ENCODE data around the gene EIF2B5.
"Not testable (repeated sequence)": the region's sequence is repeated elsewhere in the genome, so short reads cannot be mapped to it uniquely, and the experiment has no call there.

Gene EIF2B5

DNA sequence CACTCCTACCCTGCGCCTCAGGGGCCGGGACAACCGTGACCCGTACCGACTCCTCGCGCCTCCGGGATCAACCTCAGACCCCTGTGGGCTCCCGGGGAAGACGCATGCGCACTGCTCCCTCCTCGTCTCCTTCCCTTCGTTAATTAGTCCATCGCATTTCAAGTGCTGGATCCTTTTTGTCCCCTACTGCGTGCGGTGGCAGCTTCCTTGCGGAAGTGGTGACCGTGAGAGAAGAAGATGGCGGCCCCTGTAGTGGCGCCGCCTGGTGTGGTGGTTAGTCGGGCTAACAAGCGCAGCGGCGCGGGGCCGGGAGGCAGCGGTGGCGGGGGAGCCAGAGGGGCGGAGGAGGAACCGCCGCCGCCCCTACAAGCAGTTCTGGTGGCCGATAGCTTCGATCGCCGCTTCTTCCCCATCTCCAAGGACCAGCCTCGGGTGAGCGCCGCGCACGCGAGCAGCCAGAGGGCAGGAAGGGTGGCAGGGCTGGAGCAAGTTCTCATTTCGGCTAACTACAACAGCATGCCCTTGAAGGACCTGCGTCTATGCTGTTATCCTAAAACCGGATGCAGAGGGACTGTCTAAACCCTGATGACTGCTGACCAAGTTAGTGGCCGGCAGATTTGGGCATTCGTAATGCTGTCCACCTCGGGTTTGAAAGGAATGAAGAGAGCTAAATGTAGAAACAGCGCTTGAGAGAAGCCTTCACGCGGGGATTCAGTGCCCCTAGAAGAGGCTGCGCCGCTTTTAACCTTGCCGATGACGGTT is at the start of gene EIF2B5:
Gene EIF2B5, plus strand, starts transcription at position 210 of the 762 bp plus-strand sequence. Its CDS starts 28 bp downstream, at position 238.
- DNase-seq = peak; percentile 75 to 91

DNA sequence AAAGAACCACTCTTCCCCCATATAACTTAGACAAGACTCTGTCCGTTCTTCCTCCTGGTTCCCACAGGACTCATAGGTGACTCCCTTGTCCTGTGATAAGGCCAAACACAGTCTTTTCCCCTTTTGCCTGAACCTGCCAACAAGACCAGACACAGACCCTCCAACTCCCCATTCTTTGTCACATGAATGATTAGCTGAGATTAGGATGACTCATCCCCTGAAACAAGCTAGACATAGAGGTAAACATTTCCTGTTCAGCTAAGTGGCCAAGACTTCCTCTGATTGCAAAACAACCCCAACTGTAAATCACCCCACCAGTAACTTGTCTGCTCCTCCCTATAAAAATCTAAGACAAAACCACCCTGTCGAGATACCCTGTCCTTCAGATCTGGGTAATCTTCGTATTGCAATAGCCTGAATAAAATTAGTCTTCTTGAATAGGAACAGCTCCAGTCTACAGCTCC is 49.7 kb upstream of the EIF2B5 start:
- peak in 1 of 2 donors; percentile 85 for DNase-seq

DNA sequence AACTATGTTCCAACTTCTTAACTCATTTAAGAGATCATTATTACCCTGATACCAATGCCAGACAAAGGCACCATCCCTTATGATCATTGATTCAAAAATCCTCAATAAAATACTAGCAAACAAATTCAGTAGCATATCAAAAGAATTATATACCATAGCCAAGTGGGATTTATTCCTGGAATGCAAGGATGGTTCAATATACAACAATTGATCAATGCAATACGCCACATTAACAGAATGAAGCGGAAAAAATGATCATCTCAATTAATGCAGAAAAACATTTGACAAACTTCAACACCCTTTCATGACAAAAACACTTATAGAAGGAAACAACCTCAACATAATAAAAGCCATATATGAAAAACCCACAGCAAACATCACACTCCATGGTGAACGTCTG is 43.0 kb upstream of the EIF2B5 start:
- DNase-seq = no peak

DNA sequence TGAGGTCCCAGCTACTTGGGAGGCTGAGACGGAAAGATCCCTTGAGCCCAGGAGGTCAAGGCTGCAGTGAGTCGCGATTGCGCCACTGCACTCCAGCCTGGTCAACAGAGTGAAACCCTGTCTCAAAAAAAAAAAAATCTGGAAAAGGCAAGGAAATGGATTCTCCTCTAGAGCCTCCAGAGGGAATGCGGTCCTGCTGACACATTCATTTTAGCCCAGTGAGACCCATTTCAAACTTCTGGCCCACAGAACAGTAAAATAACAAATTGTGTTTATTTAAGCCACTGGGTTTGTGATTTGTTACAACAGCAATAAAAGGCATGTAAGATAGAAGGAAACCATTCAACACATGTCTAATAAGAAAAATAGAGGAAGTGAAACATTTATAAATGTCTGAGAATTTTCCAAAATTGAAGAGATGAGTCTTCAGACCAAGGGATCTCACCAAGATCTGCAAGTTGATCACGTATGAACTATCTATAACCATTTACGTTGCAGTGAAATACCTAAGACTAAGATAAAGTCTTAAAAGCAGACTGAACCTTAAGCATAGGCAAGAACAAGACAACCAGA is 38.3 kb upstream of the EIF2B5 start, which contains the start of gene HTR3E:
Gene HTR3E, plus strand, starts transcription at position 254 of the 573 bp plus-strand sequence. CDS start 466 bp downstream, outside the sequence.
- DNase-seq = no peak

DNA sequence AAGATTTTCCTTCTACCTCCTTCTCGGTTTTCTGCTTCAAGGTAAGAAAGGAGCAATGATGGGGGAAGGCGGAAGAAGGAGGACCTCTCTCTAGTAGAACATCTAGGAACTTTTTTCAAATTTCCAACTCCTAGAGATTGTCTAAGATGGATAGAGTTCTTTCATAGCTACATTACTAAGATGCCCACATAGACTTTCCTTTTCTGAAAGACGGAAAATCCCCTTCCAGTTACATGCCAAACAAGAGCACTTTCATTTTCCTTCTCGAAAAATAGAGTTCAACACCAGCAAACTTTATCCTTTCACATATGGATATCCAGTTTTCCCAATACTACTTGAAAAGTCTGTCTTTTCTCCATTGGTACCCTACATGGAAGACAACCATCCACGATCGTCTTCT is 37.6 kb upstream of the EIF2B5 start:
- DNase-seq = no peak

DNA sequence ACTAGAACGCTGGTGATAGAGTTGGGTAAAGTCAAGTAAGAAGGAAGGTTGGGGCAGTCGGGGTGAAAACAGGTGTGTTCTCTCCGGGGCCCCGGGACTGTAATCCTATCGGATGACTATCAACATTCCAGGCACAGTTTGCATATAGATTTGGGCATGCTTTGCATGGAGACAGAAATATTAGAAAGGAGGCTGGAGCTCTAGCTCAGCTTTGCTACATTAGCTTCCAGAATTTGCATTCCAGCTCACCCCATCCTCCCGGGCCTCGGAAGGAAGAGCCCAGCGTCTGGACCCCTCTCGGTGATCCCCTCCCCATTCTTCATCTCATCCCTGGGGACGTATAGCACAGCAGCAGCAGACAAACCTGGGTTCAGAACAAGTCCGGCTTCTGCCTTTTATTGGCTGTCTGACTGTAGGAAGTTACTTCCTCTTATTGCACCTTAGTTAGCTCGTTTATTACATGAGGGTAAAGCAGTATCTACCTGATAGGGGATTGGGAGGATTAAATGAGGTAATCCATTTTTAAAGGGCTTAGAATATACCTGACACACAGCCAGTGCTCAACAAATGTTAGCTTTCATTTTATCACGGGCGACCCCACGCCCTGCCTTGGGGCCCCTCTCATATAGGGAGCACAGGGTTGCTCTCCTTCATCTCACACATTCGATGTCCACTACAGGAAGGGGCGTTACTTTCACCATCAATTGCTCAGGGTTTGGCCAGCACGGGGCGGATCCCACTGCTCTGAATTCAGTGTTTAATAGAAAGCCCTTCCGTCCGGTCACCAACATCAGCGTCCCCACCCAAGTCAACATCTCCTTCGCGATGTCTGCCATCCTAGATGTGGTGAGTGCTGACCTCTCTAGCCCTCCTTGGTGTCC is 35.1 kb upstream of the EIF2B5 start:
- DNase-seq = no peak

DNA sequence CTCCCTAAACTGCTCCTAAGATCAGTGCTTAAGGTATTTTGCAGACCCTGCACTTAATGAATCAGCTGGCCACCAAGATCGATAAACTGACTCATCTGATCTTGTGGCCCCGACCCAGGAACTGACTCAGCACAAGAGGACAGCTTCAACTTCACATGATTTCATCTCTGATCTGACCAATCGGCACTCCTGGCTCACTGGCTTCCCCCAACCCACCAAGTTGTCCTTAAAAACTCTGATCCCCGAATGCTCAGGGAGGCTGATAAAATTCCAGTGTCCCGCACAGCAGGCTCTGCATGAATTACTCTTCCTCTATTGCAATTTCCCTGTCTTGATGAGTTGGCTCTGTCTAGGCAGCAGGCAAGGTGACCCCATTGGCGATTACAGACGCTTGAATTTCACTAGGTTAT is 24.8 kb upstream of the EIF2B5 start:
- DNase-seq = no peak

DNA sequence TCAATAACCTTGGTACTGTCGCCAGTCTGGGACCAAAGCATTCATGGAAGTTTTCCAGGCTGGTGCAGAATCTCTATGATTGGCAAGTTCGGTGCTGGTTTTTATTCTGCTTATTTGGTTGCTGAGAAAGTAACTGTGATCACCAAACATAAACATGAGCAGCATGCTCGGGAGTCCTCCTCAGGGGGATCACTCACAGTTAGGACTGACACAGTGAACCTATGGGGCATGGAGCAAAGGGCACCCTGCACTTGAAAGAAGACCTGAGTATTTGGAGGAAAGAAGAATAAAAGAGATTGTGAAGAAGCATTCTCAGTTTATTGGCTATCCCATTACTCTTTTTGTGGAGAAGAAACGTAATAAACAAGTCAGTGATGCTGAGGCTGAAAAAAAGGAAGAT is 19.1 kb upstream of the EIF2B5 start:
- no peak for DNase-seq

DNA sequence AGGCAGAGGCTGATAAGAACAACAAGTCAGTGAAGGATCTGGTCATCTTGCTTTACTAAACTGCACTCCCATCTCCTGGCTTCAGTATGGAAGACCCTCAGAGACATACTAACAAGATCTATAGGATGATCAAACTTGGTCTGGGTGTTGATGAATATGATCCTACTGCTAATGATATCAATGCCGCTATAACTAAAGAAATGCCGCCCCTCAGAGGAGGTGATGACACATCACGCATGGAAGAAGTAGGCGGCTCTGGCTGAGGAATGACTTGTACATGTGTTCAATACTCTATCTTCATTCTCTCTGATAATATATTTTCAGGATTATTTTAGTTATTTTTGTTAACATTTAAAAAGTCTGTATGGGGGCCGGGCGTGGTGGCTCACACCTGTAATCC is 17.5 kb upstream of the EIF2B5 start:
- DNase-seq = no peak

DNA sequence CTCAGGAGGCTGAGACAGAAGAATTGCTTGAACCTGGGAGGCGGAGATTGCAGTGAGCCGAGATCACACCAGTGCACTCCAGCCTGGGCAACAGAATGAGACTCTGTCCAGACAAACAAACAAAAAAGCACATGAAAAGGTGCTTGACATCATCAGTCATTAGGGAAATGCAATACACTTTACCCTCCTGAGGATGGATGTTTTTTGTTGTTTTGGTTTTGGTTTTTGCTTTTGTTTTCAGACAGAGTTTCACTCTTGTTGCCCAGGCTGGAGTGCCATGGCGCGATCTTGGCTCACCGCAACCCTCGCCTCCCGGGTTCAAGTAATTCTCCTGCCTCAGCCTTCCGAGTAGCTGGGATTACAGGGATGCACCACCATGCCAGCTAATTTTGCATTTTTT is 14.1 kb upstream of the EIF2B5 start:
- not testable (repeated sequence) for DNase-seq

DNA sequence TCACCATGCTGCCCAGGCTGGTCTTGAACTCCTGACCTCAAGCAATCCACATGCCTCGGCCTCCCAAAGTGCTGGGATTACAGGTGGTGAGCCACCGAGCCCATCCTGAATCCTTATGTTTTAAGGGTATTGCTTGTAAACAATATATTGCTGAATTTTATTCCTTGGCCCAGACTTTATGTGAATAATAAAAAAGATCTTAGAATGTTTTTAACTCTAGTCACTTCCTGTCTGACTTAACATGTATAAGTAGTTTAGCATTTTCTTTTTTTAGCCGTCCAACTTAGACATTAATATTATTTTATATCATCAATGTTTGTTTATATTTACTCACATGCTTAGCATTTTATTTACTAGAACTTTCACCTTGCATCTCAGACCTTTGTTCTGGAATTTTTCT is 9.2 kb upstream of the EIF2B5 start:
- DNase-seq = no peak

DNA sequence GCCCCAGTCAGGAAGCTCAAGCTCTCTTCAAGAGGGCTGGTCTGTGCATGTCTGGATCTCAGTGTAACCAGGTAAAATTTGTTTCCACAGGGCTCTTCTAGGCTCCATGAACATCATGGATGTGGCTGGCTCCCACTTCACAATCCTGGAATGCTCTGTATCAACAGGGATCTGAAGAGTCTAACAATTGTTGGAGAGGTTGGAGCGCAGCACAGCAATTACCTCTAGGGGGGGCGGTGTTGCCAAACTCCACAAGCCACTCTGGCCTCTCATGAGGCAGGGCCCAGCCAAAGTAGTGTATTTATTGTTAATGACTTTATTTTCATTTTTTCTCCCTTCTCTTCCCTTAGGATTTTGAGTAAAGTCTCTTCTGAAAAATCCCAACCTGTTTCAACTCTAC is 6.1 kb upstream of the EIF2B5 start:
- DNase-seq = no peak

DNA sequence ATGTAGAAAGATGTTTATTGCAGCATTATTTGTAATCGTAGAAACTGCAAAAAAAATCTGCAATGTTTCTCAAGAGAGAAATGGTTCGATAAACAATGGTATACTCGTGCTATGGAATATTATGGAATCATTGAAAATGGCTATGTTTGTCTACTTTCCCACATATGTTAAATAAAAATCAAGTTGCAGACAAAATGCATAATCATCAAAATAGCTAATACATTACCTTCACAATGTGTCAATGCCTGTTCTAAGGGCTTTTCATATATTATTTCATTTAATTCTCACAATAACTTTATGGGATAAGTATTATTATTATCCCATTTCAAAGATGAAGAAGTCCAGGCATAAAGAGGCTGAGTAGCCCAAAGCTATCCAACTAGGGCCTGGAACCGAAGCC is 2.2 kb upstream of the EIF2B5 start:
- no peak for DNase-seq

DNA sequence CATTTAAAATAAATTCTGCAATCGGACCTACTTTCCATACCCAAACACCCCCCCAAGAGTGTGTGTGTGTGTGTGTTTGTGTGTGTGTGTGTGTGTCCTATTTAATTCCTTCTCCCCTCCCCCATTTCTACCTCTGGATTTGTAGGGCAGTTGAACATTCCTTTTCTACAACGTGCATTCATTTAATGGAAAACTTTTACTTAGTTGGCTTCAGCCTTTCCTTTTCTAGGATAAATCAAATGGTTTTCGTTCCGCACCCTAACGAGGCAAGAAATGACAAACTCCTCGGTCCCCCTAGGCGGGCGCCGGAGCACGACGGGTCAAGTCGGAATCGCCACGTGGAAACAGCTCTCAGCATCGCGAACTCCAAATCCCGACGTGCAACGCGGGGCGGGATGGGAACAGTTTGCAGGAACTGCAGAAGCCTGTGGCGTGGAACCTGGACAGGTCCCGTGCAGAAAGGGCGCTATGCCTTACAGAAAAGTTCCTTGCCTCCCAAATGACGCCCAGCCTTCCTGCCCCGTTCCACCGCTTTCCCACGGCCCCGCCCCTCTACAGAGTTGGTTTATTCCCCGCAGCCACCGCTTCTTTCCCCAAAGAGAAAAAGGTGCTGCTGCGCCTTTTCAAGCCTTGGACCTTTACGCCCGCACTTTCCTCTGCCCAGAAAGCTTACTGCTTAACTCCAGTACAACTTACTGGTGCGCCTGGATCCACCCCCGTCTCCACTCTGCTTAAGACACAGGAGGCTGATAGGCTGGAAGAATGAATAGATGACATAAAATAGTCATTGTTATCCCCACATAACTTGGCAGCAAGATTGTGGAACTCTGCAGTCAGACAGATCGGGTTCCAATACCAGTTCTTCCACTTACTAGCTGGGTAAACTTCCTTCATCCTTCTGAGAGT is 1.1 kb upstream of the EIF2B5 start:
- peak in 1 of 2 donors; percentile 16 for DNase-seq

DNA sequence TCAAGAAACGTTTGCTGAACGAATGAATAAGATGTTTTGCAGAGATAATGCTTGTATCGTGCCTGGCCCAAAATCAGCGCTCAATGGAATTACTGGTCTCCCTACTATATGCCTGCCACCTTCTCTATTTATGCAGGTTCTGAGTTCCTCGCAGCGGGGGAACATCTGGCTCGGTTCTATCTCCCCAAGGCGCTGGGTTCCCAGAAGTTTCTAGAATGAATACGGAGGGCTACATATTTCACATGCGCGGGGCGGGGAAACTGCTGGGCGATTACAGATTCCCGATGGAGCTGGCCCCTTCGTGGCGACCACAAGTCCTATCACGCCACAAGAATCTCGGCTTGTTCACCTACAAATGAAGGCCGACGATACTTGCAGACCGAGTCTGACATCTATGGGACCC is 411 bp upstream of the EIF2B5 start:
- DNase-seq = peak in 1 of 2 donors; percentile 45

DNA sequence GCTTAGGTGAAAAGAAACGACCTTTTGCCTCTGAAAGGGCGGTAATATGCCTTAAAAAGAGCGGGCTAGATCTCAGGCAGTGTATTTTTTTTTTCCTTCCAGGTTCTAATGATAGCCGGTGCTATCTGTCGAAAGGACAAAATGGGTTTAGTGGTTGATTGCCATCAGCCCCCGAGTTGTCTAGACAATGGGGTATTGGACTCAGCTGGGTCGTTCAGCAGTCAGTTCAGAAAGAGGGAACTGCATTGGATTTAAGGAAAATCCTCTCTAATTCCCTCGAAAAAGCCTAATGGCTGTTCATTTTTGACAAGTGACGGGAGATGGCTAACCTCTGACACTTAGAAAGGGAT is 728 bp downstream of the EIF2B5 start:
- no peak for DNase-seq

DNA sequence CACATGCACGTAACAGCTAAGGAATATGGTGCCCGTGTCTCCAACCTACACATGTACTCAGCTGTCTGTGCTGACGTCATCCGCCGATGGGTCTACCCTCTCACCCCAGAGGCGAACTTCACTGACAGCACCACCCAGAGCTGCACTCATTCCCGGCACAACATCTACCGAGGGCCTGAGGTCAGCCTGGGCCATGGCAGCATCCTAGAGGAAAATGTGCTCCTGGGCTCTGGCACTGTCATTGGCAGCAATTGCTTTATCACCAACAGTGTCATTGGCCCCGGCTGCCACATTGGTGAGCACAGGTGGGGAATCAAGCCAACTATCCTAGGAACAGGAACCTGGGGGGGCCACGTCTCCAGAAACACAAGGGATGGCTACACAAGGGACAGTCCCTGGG is 5.3 kb downstream of the EIF2B5 start:
- DNase-seq = no peak

DNA sequence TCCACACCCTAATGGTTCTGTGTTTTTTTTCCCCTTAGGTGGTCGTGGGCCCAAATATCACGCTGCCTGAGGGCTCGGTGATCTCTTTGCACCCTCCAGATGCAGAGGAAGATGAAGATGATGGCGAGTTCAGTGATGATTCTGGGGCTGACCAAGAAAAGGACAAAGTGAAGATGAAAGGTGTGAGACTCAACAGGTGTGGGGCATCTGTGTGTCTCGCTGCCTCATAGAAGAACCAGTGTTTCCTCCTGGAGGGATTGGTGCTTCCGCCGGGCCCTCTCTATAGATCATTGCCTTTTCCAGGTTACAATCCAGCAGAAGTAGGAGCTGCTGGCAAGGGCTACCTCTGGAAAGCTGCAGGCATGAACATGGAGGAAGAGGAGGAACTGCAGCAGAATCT is 7.0 kb downstream of the EIF2B5 start:
- no peak for DNase-seq

DNA sequence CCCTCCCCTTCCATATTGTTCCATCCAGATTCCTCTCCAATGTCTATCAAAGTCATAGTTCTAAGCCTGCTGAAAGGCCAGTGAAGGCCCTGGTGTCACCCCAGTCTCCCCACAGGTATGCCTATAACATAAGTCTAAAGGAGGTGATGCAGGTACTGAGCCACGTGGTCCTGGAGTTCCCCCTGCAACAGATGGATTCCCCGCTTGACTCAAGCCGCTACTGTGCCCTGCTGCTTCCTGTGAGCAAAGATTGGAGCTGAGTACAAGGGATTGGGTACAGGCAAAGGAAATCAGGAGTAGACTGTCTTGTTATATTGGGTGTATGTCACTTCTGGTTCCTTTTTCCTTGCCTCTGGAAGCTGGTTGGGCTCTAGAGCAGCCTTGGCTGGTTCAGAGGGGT is 8.2 kb downstream of the EIF2B5 start:
- DNase-seq = no peak

DNA sequence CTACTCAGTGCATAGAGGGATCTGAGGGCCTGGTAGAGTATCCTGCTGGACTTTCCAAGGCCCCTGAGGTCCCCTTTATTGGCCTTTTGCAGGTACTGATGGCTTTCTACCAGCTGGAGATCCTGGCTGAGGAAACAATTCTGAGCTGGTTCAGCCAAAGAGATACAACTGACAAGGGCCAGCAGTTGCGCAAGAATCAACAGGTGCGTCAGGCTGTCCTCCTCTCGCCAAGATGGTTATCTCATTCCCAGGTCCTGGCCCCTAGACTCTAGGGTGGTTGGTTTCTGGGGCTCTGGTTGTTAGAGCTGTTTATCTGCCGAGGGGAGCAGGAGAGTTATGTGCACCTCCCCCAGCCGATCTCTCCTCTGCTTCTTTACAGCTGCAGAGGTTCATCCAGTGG is 9.3 kb downstream of the EIF2B5 start:
- no peak for DNase-seq

DNA sequence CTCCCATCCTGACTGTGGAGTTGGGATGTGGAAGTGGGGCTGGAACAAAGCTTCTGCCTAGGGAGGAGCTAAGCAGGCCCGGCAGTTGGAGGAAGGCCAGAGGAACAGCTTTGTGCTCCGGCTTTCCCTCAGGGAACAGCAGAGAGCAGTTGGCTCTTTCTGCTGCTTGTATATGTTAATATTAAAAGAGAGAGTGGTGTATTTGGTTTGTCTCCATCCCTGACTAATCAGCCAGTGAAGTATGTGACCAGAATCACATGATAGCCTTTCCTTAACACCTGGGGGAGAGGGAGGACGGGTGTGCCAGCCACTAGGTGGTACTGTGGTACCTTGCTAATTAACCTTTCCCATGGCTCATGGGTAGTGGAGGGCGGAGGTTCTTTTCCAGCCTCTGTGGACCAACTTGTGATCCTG is 10.0 kb downstream of the EIF2B5 start:
- DNase-seq = no peak

DNA sequence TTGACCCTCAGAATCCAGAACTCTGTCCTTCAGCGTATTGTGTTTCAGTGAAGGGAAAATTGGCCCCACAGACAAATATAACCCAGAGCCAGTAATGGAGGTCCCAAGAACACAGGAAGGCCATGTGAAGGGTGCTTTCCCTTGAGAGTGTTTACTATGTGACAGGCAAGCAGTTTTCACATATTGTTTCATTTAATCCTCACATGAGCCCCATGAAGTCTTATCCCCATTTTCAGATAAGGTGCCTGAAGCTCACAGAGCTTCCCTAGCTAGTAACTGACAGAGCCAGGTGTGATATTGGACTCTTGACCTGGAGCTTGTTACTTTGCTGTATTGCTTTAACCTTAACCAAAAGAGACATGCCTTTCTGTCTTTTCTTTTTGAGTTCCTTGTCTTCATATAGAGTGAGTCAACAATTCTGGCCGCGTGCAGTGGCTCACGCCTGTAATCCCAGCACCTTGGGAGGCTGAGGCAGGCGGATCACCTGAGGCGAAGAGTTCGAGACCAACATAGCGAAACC is 10.7 kb downstream of the EIF2B5 start:
- no peak for DNase-seq

All from bone marrow (tissue), 2 donors.